CD8-positive, alpha-beta memory T cell (primary cell): ENCODE data around the gene RTF2. TPM values are rescaled to one million over a fixed set of nuclear protein-coding genes. Genes with fewer than 3 reads are reported as not detected.

ENCODE experiments used
- CTCF ChIA-PET: fragments of 350-600 bp; sonication (Branson Sonifier 250); formaldehyde crosslinking; loops from one replicate; lab custom pipeline; 2021; ENCODE audit warnings: antibody characterized with exemption; lab: Charles Lee
- POLR2A ChIA-PET: fragments of 350-600 bp; sonication (Branson Sonifier 250); formaldehyde crosslinking; loops from one replicate; lab custom pipeline; 2021; ENCODE audit warnings: antibody characterized with exemption; lab: Charles Lee
- DNase-seq, 5 donors: peaks; one replicate each; pipeline versions ENCODE4 v3.0.0 to v3.0.0-alpha.2; 2020 to 2022; ENCODE audit warnings: mixed read lengths in 1 of 5
- H3K27ac ChIP-seq: one replicate; pipeline ENCODE4 v1.7.0; 2013; ENCODE audit warnings: low read depth, mild to moderate bottlenecking, low read length, moderate library complexity
- H3K27me3 ChIP-seq: 2 replicates; pipeline ENCODE4 v1.7.0; 2013; ENCODE audit warnings: low read length, mild to moderate bottlenecking; ENCODE audit not compliant: insufficient read depth, poor library complexity, severe bottlenecking
- H3K36me3 ChIP-seq: 2 replicates; pipeline ENCODE4 v1.7.0; 2013; ENCODE audit warnings: mild to moderate bottlenecking, low read length, moderate library complexity; ENCODE audit not compliant: insufficient read depth
- H3K4me1 ChIP-seq: 2 replicates; pipeline ENCODE4 v1.7.0; 2013; ENCODE audit warnings: mild to moderate bottlenecking, low read length, moderate library complexity; ENCODE audit not compliant: insufficient read depth
- H3K4me3 ChIP-seq: 2 replicates; pipeline ENCODE4 v1.7.0; 2013; ENCODE audit warnings: mild to moderate bottlenecking, low read length
- H3K9me3 ChIP-seq: 2 replicates; pipeline ENCODE4 v1.7.0; 2013; ENCODE audit warnings: mild to moderate bottlenecking, low read length
- H3K27ac Mint-ChIP-seq, 8 donors: one replicate each; pipeline ENCODE4 v1.8.0; 2020 to 2021; ENCODE audit warnings: mixed read lengths in 8 of 8, mild to moderate bottlenecking in 6 of 8, inconsistent platforms in 3 of 8, moderate library complexity in 3 of 8
- H3K27me3 Mint-ChIP-seq, 2 donors: one replicate each; pipeline ENCODE4 v1.8.0; 2020 to 2021; ENCODE audit warnings: mixed read lengths in 2 of 2, mild to moderate bottlenecking in 1 of 2, moderate library complexity in 1 of 2
- H3K36me3 Mint-ChIP-seq, 3 donors: one replicate each; pipeline ENCODE4 v1.8.0; 2020 to 2021; ENCODE audit warnings: mixed read lengths in 3 of 3, inconsistent platforms in 1 of 3, mild to moderate bottlenecking in 1 of 3
- H3K4me1 Mint-ChIP-seq, 3 donors: one replicate each; pipeline ENCODE4 v1.8.0; 2020 to 2021; ENCODE audit warnings: mixed read lengths in 3 of 3, inconsistent platforms in 1 of 3, mild to moderate bottlenecking in 1 of 3
- H3K4me3 Mint-ChIP-seq, 7 donors: one replicate each; pipeline ENCODE4 v1.8.0; 2020 to 2021; ENCODE audit warnings: mixed read lengths in 7 of 7, mild to moderate bottlenecking in 6 of 7, moderate library complexity in 4 of 7, inconsistent platforms in 2 of 7
- H3K9me3 Mint-ChIP-seq, 5 donors: one replicate each; pipeline ENCODE4 v1.8.0; 2020 to 2022; ENCODE audit warnings: mixed read lengths in 5 of 5, mild to moderate bottlenecking in 3 of 5, moderate library complexity in 2 of 5, inconsistent platforms in 1 of 5
- polyA plus RNA-seq: library from polyadenylated mRNA; unstranded; fragments of 300-500 nt; fragmentation: Illumina TruSeq; gene quantifications from one replicate; pipeline ENCODE4 v1.2.3, GENCODE V29; 2021
- total RNA-seq, 2 experiments: library from RNA; stranded (reverse); gene quantifications; one replicate each; pipeline ENCODE4 v1.2.3, GENCODE V29; 2021

Gene RTF2
- total and polyA plus RNA-seq, 3 experiments from 2014 or later: 82.5 to 121 (median 85.1) TPM

- Histone ChIP-seq H3K27ac (no peak overlapping the region), H3K27me3 (no peaks in the 10 kb centered on the region), H3K36me3 (peaks cover 12% of the 10 kb centered on the region), H3K9me3 (no peaks in the 10 kb centered on the region), H3K4me1 (peaks cover 65% of the 10 kb centered on the region), H3K4me3 (no peak overlapping the region)
- ChIA-PET CTCF (no interaction called here), POLR2A (no interaction called here)
- Mint-ChIP-seq H3K27me3 (no peaks in the 10 kb centered on the region), H3K36me3 (peaks cover 2 to 7% (median 4%) of the 10 kb centered on the region in 3 donors), H3K27ac (peak overlapping the region in 7 of 8 donors; percentile 19 to 96 (median 66)), H3K4me1 (peaks cover 49 to 69% (median 62%) of the 10 kb centered on the region in 3 donors), H3K9me3 (no peaks in the 10 kb centered on the region), H3K4me3 (peak overlapping the region in 3 of 7 donors; percentile 27 to 70 (median 32))
- DNase-seq: no peak
Measured at GRCh38 chr20:56438284-56438683, 30.1 kb upstream of the RTF2 start.

- Mint-ChIP-seq H3K27ac (peak overlapping the region; percentile 4 to 95 (median 94)), H3K4me3 (peak overlapping the region in 6 of 7 donors; percentile 59 to 82 (median 76)), H3K27me3 (no peaks in the 10 kb centered on the region), H3K9me3 (no peaks in the 10 kb centered on the region), H3K36me3 (peaks cover 0 to 7% (median 2%) of the 10 kb centered on the region in 3 donors), H3K4me1 (peaks cover 39 to 57% (median 49%) of the 10 kb centered on the region in 3 donors)
- ChIA-PET CTCF (no interaction called here), POLR2A (no interaction called here)
- H3K9me3 ChIP-seq: no peaks in the 10 kb centered on the region
- H3K27me3 ChIP-seq: no peaks in the 10 kb centered on the region
- peaks cover 54% of the 10 kb centered on the region for H3K4me1 ChIP-seq
- no peak for DNase-seq
- H3K36me3 ChIP-seq: peaks cover 12% of the 10 kb centered on the region
- H3K27ac ChIP-seq: no peak overlapping the region
- peak overlapping the region; percentile 9 for H3K4me3 ChIP-seq
Measured at GRCh38 chr20:56439771-56440291, 28.6 kb upstream of the RTF2 start.

GRCh38 chr20:56440346-56441007, 27.9 kb upstream of the RTF2 start:
- H3K36me3 Mint-ChIP-seq: peaks cover 3 to 9% (median 4%) of the 10 kb centered on the region in 3 donors
- CTCF ChIA-PET: no interaction called here

GRCh38 chr20:56442389-56443365, 25.8 kb upstream of the RTF2 start:
- H3K9me3 Mint-ChIP-seq: no peaks in the 10 kb centered on the region
- DNase-seq: peak in 2 of 5 donors; percentile 23 to 64
- H3K27ac Mint-ChIP-seq: peak overlapping the region; percentile 34 to 94 (median 84)
- Histone ChIP-seq H3K4me1 (peaks cover 51% of the 10 kb centered on the region), H3K27ac (no peak overlapping the region), H3K27me3 (no peaks in the 10 kb centered on the region), H3K9me3 (no peaks in the 10 kb centered on the region), H3K36me3 (peaks cover 7% of the 10 kb centered on the region), H3K4me3 (no peak overlapping the region)
- POLR2A ChIA-PET: no interaction called here
- peaks cover 3 to 21% (median 8%) of the 10 kb centered on the region in 3 donors for H3K36me3 Mint-ChIP-seq
- peaks cover 36 to 47% (median 46%) of the 10 kb centered on the region in 3 donors for H3K4me1 Mint-ChIP-seq
- peak overlapping the region; percentile 1 to 34 (median 11) for H3K4me3 Mint-ChIP-seq
- CTCF ChIA-PET: interaction anchor here (1.3 kb wide), 2 partner anchors 21 to 47 kb away, joined by 3 to 4 read pairs; no protein-coding TSS in a partner anchor
- no peaks in the 10 kb centered on the region for H3K27me3 Mint-ChIP-seq

More at GRCh38 chr20:56440346-56441007, 27.9 kb upstream of the RTF2 start:
- H3K27ac ChIP-seq: no peak overlapping the region
- no peaks in the 10 kb centered on the region for H3K9me3 ChIP-seq
- Mint-ChIP-seq H3K4me3 (peak overlapping the region; percentile 12 to 82 (median 75)), H3K27me3 (no peaks in the 10 kb centered on the region), H3K9me3 (no peaks in the 10 kb centered on the region), H3K4me1 (peaks cover 39 to 54% (median 46%) of the 10 kb centered on the region in 3 donors), H3K27ac (peak overlapping the region; percentile 4 to 95 (median 94))
- no peak overlapping the region for H3K4me3 ChIP-seq
- DNase-seq: peak; percentile 33 to 78 (median 67)
- peaks cover 54% of the 10 kb centered on the region for H3K4me1 ChIP-seq
- peaks cover 12% of the 10 kb centered on the region for H3K36me3 ChIP-seq
- no peaks in the 10 kb centered on the region for H3K27me3 ChIP-seq
- POLR2A ChIA-PET: interaction anchor here (0.7 kb wide), 1 partner anchor 26 kb away, joined by 5 read pairs; no protein-coding TSS in a partner anchor

- Histone ChIP-seq H3K36me3 (no peaks in the 10 kb centered on the region), H3K27ac (no peak overlapping the region), H3K4me3 (no peak overlapping the region), H3K4me1 (peaks cover 39% of the 10 kb centered on the region), H3K9me3 (no peaks in the 10 kb centered on the region), H3K27me3 (no peaks in the 10 kb centered on the region)
- no peak overlapping the region for H3K4me3 Mint-ChIP-seq
- DNase-seq: no peak
- peaks cover 3 to 25% (median 8%) of the 10 kb centered on the region in 3 donors for H3K36me3 Mint-ChIP-seq
- H3K9me3 Mint-ChIP-seq: no peaks in the 10 kb centered on the region
- ChIA-PET CTCF (interaction anchor here (1.3 kb wide), 1 partner anchor 23 kb away, joined by 3 read pairs; no protein-coding TSS in a partner anchor), POLR2A (interaction anchor here (0.6 kb wide), 1 partner anchor 27 kb away, joined by 3 read pairs; no protein-coding TSS in a partner anchor)
- peak overlapping the region in 7 of 8 donors; percentile 45 to 82 (median 73) for H3K27ac Mint-ChIP-seq
- H3K4me1 Mint-ChIP-seq: peaks cover 31 to 41% (median 36%) of the 10 kb centered on the region in 3 donors
- no peaks in the 10 kb centered on the region for H3K27me3 Mint-ChIP-seq
Measured at GRCh38 chr20:56443654-56444540, 24.5 kb upstream of the RTF2 start.

- H3K27me3 ChIP-seq: no peaks in the 10 kb centered on the region
- H3K27ac Mint-ChIP-seq: peak overlapping the region in 3 of 8 donors; percentile 8 to 86 (median 84)
- no peak overlapping the region for H3K27ac ChIP-seq
- no peak overlapping the region for H3K4me3 Mint-ChIP-seq
- ChIA-PET CTCF (no interaction called here), POLR2A (no interaction called here)
- no peak overlapping the region for H3K4me3 ChIP-seq
- H3K4me1 ChIP-seq: peaks cover 27% of the 10 kb centered on the region
- no peak for DNase-seq
- no peaks in the 10 kb centered on the region for H3K27me3 Mint-ChIP-seq
- no peaks in the 10 kb centered on the region for H3K9me3 ChIP-seq
- peaks cover 3 to 26% (median 8%) of the 10 kb centered on the region in 3 donors for H3K36me3 Mint-ChIP-seq
- no peaks in the 10 kb centered on the region for H3K36me3 ChIP-seq
- H3K4me1 Mint-ChIP-seq: peaks cover 23 to 28% (median 24%) of the 10 kb centered on the region in 3 donors
- no peaks in the 10 kb centered on the region for H3K9me3 Mint-ChIP-seq
Measured at GRCh38 chr20:56445130-56445529, 23.3 kb upstream of the RTF2 start.

GRCh38 chr20:56445540-56445939, 22.9 kb upstream of the RTF2 start:
- ChIA-PET CTCF (no interaction called here), POLR2A (no interaction called here)
- Mint-ChIP-seq H3K27ac (peak overlapping the region in 3 of 8 donors; percentile 8 to 86 (median 84)), H3K27me3 (no peaks in the 10 kb centered on the region), H3K9me3 (no peaks in the 10 kb centered on the region), H3K36me3 (peaks cover 3 to 28% (median 8%) of the 10 kb centered on the region in 3 donors), H3K4me1 (peaks cover 19 to 24% (median 20%) of the 10 kb centered on the region in 3 donors), H3K4me3 (no peak overlapping the region)
- H3K4me3 ChIP-seq: no peak overlapping the region
- peaks cover 23% of the 10 kb centered on the region for H3K4me1 ChIP-seq
- H3K27me3 ChIP-seq: no peaks in the 10 kb centered on the region
- H3K27ac ChIP-seq: no peak overlapping the region
- no peak for DNase-seq
- H3K36me3 ChIP-seq: no peaks in the 10 kb centered on the region
- no peaks in the 10 kb centered on the region for H3K9me3 ChIP-seq
